ENCODE results near the gene RARG.
"Not testable (repeated sequence)": the region's sequence is repeated elsewhere in the genome, so short reads cannot be mapped to it uniquely, and the experiment has no call there.

Gene RARG

DNA sequence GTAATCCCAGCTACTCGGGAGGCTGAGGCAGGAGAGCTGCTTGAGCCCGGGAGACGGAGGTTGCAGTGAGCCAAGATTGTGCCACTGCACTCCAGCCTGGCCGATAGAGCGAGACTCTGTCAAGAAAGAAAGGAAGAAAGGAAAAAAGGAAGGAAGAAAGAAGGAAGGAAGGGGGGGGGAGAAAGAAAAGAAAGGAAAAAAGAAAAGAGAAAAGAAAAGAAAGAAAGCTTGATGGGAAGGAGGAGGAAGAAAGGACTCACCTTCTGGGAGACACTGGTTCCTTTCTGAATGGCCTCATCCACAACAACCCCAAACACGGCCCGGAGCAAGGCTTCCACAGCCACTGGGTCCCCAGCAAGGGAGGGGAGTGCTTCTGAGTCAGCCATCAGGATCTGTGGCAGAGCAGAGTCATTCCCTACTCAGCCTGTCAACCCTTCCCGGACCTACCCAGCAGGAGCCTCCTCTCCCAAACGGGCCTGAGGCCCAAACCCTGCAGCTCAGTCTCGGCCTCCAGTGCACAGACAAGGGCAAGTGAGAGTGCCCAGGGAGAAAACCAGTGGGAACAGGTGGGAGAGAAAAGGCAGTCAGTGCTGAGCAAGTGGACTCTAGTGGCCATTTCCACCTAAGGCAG is 58.8 kb downstream of the RARG start:
- DNase-seq, result no peak

DNA sequence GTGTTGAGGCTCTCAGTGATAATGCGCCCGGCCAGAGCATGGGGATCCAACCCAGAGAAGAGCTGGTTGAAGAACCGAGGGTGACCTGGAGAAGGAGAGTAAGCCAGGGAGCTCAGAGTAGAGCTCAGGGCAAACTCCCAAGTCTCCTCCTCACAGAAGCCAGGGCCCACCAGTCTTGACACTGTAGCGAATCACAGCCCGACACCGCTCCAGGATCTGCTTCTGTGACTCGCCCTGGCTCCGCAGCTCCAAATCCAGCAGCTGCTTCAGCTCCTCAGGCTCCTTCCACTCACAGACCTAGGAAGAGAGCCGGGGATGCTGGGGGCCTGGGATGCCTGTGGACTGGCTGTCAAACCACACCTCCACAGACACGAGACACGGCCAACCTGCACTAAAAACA is 59.7 kb downstream of the RARG start:
- DNase-seq, result no peak

DNA sequence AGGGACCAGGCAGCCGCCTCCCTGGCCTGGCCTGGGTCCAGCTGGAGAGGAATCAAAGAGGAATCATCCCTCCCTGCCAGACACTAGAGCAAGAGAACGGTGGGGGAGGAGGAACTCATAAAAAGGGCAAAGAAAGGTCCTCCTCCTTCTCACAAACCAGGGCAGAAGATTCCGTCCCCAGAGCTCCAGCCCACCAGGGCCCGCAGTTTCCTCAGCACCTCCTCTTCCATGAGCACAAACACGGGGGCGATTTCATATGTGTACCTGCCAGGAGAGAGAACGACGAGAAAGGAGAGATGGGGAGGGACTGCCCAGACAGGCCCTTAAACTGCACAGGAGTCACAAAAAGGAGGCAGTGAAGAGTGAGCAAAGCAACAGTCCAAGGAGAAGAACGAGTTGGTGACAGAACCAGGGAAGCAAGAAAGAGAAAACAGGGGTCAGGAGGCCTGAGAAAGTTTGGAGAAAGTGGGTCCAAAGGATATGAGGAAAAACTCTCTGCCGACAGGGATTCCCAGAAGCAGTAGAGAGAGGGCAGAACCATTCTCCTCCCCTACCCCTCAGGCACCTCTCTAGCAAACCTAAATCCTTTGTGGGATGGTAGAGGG is 60.2 kb downstream of the RARG start:
- DNase-seq, result no peak

DNA sequence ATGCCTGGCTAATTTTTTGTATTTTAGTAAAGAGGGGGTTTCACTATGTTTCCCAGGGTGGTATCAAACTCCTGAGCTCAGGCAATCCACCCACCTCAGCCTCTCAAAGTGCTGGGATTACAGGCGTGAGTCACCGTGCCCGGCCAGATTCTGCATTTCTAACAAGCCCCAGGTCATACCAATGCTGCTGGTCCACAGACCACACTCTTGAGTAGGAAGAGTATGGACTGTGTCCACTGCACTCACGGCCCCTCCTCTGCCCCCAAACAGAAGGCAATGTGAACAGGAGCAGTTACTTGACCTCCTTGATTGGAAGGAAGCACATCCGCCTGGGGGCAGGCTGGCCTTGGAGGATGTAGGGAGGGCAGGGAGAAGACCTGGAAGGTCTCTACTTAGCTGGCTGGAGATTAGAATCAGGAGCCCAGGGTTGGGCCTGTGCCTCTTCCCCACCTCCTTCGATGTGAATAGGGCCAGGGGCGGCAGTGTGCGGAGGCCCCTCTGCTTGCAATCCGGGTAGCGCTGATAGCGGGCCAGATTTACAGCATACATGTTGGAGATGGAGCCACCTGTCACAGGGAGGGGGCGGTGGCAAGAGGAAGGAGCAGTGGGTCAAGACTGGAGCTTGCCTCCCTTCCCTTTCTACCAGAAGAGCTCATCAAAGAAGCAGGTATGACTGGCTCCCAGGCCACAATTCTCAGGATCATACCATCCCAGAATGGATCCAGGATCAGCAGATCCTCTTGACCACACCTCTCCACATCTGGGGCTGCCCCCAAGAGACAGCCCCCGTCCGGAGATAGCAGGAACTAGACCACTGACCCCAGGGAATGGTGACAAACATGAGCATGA is 60.9 kb downstream of the RARG start:
- DNase-seq, result no peak

DNA sequence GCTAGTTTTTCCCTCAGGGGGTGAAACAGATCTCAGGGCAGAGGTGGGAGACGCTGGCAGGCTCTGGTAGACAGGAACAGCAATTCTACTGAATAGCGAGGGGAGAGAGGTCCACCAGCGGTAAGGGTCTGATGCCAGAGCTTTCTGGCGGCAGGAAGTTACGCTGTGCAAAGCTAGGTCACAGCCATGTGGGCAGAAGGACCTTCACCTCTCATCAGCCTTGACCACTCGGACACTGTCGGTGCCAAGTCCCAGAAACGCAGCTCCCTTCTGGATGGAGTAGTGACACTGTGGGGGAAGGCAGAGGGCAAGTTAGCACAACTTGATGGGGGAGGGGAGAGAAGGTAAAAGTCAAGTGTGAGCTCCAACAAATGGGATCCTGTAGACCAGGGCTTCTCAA is 61.8 kb downstream of the RARG start:
- no peak for DNase-seq

DNA sequence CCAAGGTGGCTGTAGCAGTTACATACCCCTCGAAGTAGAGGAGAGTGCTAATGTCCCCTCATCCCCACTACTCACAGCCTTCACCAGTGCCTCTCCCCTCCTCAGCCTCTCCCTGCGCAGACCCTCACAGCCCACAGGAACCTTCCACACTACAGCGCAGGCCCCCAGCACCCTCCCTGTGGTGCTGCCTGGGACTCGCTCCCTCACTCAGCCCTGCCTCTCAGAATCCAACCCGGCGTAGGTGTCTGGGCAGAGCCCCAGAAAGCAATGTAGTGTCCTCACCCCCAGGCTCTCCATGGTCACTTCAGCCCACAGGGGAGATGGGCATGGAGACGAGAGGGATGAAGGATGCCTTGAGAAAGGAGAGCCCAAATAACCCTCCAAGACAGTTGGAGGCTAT is 62.4 kb downstream of the RARG start:
- no peak for DNase-seq

DNA sequence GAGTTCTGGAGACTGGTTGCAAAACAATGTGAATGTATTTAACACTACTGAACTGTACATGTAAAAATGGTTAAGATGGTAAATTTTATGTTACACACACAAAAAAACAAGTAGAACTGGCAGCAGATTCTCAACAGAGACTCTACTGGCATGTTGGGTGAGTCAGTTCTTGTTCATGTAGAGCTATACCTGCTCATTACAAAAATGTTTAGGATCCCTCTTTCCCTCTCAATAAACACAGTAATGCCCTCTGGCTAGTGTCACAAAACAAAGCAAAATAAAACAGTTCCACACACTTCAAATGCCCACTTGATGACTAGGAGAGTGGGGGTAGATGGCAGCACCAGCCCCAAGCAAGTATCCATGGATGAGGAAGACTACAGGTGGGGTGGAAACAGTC is 65.2 kb downstream of the RARG start:
- no peak for DNase-seq

DNA sequence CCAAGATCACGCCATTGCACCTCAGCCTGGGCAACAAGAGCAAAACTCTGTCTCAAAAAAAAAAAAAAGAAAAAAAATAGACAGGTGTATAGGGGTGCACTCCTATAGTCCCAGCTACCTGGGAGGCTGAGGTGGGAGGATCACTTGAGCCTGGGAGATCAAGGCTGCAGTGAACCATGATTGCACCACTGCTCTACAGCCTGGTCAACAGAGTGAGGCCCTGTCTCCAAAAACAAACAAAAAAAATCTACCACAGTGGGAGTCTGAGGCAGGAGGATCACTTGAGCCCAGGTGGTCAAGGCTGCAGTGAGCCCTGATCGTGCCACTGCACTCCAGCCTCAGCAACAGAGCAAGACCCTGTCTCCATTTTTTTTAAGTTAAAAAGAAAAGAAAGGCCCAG is 69.0 kb downstream of the RARG start:
- DNase-seq, result not testable (repeated sequence)

DNA sequence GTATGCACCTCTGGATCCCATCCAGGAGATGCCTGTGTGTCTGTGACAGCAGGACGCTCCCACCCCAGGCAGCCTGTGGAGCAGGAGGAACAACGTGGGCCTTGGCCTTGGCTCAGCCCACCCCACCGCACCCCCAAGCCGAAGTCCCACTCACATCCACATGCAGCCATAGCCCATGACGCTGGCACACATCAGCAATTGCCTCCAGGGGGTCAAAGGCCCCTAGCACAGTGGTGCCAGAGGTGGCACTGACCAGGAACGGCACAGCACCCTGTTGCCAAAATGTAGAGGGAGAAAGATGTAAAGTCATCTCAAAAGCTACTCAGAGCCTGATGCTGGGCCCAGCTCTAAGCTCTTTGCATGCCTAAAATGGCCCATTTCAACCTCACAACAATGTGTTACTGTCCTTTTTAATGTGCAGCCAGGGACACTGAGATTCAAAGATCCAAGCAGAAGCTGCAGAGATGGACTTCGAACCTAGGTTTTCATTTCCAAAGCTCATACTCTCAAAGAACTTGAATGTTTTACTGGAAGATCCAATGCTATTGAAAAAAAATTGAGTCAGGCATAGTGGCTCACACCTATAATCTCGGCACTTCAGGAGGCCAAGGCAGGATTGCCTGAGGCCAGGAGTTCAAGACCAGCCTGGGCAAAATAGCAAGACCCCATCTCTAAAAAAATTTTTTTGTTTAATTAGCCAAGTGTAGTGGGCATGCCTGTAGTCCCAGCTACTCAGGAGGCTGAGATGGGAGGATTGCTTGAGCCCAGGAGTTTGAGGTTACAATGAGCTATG is 70.7 kb downstream of the RARG start:
- no peak for DNase-seq

DNA sequence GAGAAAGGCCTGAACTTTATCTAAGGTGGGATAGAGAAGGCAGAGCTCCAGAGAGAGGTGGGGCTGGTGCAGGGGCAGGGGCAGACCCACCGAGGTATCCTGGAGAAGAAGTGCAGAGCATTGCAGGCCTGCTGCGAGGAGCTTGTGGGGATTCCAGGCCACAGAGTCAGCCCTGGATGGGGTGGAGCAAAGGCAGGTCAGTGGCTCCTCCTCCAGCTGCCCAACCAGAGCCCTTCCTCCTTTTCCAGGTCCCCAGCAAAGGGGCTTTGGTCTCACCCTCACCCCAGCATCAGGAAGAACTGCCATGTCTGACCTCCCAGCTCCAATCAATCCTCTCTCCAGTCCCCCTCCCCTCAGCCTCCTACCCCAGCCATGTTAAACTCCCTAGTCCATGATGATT is 71.3 kb downstream of the RARG start:
- DNase-seq, result no peak
